Right lobe of liver (tissue), 4 donors: ENCODE data around the gene C11orf52.

Experiments
- POLR2A ChIP-seq: fragments of 450-650 bp; IDR thresholded peaks from one replicate; pipeline ENCODE4 v1.6.1; 2017; ENCODE audit warnings: antibody characterized with exemption, mild to moderate bottlenecking
- TF ChIP-seq, protein P1 (sequence below), 4 donors: fragments of 200-600 bp in 3 of 4; fragments of 450-650 bp in 1 of 4; IDR thresholded peaks; one replicate each; pipeline versions ENCODE4 v1.5.1 to v1.8.0; 2016 to 2022; ENCODE audit warnings: antibody characterized with exemption in 4 of 4, mild to moderate bottlenecking in 2 of 4
- donor health status: DM: no; HTN: no; CAD: no.
- donor health status: DM: no; HTN: no; CAD: no.
- donor health status: DM: no; HTN: yes; CAD: no.

DNA sequence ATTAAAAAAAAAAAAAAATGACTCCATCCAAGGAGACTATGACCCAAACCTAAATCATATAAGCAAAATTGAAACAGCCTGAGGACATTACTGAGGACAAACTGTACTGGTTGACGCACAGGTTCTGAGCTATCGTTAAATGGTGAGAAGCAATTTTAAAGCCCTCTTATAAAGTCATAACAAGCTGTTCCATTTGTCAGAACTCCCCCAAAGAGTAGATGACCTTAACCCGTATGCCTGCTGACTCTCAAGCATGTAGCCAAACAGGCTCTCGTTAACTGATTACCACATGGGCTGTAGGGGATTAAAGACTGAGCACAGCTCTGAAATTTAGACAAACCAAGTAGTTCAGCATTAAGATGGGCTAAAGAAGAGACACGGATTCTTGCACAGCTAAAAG lies 9.3 kb upstream of the C11orf52 start:
- TF ChIP-seq, protein P1, sequence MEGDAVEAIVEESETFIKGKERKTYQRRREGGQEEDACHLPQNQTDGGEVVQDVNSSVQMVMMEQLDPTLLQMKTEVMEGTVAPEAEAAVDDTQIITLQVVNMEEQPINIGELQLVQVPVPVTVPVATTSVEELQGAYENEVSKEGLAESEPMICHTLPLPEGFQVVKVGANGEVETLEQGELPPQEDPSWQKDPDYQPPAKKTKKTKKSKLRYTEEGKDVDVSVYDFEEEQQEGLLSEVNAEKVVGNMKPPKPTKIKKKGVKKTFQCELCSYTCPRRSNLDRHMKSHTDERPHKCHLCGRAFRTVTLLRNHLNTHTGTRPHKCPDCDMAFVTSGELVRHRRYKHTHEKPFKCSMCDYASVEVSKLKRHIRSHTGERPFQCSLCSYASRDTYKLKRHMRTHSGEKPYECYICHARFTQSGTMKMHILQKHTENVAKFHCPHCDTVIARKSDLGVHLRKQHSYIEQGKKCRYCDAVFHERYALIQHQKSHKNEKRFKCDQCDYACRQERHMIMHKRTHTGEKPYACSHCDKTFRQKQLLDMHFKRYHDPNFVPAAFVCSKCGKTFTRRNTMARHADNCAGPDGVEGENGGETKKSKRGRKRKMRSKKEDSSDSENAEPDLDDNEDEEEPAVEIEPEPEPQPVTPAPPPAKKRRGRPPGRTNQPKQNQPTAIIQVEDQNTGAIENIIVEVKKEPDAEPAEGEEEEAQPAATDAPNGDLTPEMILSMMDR (IDR thresholded peaks at IDR 0.05): no peak
- TF ChIP-seq POLR2A: no peak
